GM12891 (cell line): ENCODE results near the gene TAF10.

Experiments used
- PAX5 ChIP-seq: IDR thresholded peaks from 2 replicates; pipeline ENCODE4 v1.6.1; 2011; ENCODE audit warnings: low read length, moderate library complexity, mild to moderate bottlenecking; ENCODE audit not compliant: insufficient read depth, severe bottlenecking
- POLR2A ChIP-seq: IDR thresholded peaks from 2 replicates; pipeline ENCODE4 v1.6.1; 2011; ENCODE audit warnings: low read depth, low read length, control low read depth
- POLR2AphosphoS5 ChIP-seq: IDR thresholded peaks from 2 replicates; pipeline ENCODE4 v1.6.1; 2011; ENCODE audit warnings: low read depth, low read length, control low read depth
- SPI1 ChIP-seq: IDR thresholded peaks from 2 replicates; pipeline ENCODE4 v1.6.1; 2011; ENCODE audit warnings: low read depth, low read length, control low read depth
- TAF1 ChIP-seq: IDR thresholded peaks from 2 replicates; pipeline ENCODE4 v1.6.1; 2011; ENCODE audit warnings: low read depth, low read length, control low read depth

GRCh38 chr11:6572215-6572614 is 39.8 kb downstream of the TAF10 start:
- TF ChIP-seq POLR2AphosphoS5, result no peak
- TF ChIP-seq POLR2A, result no peak
- TF ChIP-seq TAF1, result no peak
- TF ChIP-seq SPI1, result no peak
- no peak for TF ChIP-seq PAX5
